ENCODE measurements around the gene CASKIN1.

DNA sequence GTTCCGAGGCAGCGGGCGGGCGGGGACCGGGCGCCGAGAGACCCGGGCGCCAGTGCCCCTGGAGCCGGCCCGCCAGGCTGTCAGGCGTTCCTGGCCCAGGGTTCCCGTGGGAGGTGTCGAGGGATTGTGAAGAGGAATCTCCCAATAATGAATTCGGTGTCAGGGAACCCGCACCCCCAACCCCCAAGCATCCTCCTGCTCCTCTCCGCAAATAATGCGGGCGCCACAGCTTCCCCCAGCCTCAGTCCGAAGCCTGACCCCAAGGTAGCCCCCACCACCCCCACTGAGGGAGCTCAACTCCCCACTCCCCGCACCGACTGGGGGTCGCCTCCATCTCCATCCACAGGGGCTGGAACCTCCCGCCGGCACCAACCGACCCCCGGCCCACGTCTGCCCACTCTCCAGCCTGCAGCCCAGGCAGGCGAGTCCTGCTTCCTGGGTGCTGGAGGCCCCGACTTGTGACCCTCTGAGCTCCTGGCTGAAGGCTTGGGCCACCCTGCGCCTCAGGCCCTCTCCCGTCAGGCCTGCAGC lies 641 bp upstream of the CASKIN1 start:
- TF ChIP-seq, protein P1, sequence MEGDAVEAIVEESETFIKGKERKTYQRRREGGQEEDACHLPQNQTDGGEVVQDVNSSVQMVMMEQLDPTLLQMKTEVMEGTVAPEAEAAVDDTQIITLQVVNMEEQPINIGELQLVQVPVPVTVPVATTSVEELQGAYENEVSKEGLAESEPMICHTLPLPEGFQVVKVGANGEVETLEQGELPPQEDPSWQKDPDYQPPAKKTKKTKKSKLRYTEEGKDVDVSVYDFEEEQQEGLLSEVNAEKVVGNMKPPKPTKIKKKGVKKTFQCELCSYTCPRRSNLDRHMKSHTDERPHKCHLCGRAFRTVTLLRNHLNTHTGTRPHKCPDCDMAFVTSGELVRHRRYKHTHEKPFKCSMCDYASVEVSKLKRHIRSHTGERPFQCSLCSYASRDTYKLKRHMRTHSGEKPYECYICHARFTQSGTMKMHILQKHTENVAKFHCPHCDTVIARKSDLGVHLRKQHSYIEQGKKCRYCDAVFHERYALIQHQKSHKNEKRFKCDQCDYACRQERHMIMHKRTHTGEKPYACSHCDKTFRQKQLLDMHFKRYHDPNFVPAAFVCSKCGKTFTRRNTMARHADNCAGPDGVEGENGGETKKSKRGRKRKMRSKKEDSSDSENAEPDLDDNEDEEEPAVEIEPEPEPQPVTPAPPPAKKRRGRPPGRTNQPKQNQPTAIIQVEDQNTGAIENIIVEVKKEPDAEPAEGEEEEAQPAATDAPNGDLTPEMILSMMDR (IDR thresholded peaks at IDR 0.05), result no peak
- TF ChIP-seq POLR2AphosphoS5 (IDR thresholded peaks at IDR 0.05), result no peak
